GM10847 (cell line): ENCODE results near the gene UGCG.

Experiments
- POLR2A ChIP-seq: IDR thresholded peaks from 2 replicates; pipeline ENCODE4 v1.6.1; 2011; ENCODE audit not compliant: insufficient read length; ENCODE audit errors: extremely low read depth

UGCG gene

GRCh38 chr9:111959468-111960359 is 63.1 kb downstream of the UGCG start:
- TF ChIP-seq POLR2A: no peak

- no peak for TF ChIP-seq POLR2A
Observed at GRCh38 chr9:111961009-111961408, 64.4 kb downstream of the UGCG start.

DNA sequence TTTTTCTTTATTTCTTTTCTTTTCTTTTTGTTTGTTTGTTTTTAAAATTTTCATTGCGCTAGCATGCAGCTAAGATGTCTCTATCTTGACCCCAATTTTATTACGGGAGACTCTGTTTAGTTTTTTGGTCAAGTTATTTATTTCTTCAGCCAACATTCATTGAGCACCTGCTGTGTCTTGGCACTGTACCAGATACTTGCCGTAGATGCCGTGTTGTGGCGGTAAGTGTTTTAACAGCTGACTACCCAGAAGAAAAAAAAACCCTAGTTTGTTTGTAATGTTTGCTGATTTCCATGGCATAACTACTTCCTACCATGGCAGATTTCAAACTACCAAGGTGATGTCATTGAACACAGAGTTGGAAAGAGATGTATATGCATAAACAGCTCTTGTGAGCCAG is 65.0 kb downstream of the UGCG start:
- no peak for TF ChIP-seq POLR2A

GRCh38 chr9:111962021-111962420 is 65.4 kb downstream of the UGCG start:
- no peak for TF ChIP-seq POLR2A

DNA sequence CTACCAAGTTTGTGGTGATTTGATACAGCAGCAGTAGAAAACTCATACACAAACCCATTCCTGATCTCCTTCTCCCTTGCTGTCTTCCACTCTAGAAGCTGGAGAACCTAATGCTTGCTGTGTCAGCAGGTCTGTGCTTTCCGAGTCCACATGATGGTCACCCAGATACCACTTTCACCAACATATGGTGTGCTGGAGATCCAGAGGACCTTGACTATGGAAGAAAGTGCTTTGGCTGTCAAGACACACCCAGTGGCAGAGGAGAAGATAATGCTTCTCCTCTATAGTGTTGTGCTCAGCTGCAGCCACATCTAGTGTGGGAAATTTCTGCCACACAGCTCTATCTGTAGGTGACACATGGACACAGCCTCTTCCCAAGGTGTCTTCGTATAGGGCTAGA is 67.4 kb downstream of the UGCG start:
- TF ChIP-seq POLR2A: no peak

DNA sequence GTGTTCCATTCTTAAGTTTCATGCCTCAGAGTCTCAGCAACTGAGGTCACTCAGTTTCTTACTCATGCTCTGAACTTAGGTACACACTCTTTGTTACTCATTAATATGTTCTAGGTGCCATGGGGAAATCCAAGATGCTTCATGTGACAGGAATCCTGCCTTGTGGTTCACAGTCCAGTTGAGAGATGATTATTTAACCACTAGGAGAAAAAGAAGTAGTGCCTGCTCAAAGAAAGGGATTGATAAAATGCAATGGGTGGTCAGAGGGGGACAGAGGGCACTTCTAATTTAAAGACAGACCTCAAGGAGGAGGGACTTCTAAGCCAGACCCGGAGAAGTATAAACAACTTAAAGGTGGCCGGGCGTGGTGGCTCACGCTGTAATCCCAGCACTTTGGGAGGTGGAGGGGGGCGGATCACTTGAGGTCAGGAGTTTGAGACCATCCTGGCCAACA is 69.0 kb downstream of the UGCG start:
- TF ChIP-seq POLR2A: no peak

- no peak for TF ChIP-seq POLR2A
Observed at GRCh38 chr9:111966124-111966723, 69.6 kb downstream of the UGCG start.

GRCh38 chr9:111966861-111967291 is 70.3 kb downstream of the UGCG start:
- TF ChIP-seq POLR2A: no peak

GRCh38 chr9:111967621-111968020 is 71.0 kb downstream of the UGCG start:
- TF ChIP-seq POLR2A: no peak

- no peak for TF ChIP-seq POLR2A
Observed at GRCh38 chr9:111969061-111969460, 72.4 kb downstream of the UGCG start.

DNA sequence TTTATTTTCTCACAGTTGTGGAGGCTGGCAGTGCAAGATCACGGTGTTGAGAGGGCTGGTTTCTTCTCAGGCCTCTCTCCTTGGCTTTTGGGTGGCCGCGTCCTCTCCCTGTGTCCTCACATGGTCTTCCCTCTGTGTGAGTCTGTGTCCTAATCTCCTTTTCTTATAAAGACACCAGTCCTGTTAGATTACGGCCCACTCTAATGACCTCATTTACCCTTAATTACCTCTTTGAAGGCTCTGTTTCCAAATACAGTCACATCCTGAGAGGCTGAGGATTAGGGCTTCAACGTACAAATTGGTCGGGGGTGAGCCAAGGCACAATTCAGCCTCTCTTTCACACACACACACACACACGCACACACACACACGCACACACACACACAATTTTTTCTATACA is 73.0 kb downstream of the UGCG start:
- TF ChIP-seq POLR2A: no peak

- TF ChIP-seq POLR2A: no peak
Observed at GRCh38 chr9:111970827-111971226, 74.2 kb downstream of the UGCG start.

DNA sequence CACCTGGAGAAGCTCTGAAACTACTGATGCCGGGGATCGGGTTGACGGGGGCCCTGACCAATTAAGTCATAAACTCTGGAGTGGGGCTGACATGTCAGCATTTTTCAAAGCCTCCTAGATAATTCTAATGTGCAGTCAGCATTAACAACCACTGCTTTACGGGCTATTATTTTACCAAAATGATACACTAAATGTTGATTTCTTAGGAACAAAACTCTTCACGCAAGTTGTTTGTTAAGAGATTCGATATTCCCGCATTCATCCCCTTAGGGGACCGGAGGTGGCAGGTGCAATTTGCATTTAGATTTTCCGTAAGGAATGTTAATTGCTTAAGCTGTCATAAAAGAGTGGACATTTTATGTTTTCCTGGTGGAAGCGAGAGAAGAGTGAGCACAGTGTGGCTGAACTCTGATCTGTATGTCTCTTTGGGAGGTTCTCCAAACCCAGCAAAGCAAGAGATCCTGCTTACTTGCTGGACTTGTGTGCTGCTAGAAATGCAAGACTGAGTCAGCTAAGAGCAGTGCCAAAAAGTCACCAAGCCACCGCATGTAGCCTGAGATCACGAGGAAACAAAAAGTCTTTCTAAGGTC is 77.6 kb downstream of the UGCG start:
- no peak for TF ChIP-seq POLR2A

- no peak for TF ChIP-seq POLR2A
Observed at GRCh38 chr9:111975709-111976108, 79.1 kb downstream of the UGCG start.

DNA sequence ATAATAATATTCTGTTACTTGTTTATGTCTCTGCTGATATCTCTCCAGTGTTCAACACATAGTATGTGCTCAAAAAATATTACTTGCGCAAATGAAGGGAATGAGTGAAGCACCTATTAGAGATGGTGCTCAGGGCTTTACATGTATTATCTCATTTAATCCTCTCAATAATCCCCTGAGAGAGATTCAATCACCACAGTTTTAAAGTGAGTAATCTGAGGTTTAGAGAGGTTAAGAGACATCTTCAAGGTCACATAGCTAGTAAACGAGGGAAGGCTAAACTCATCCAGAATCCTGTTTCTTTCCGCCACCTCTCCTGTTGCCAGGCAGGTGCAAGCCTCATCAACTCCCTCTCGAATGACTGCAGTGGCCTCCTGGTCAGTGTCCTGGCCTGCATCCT is 82.0 kb downstream of the UGCG start:
- TF ChIP-seq POLR2A: no peak

DNA sequence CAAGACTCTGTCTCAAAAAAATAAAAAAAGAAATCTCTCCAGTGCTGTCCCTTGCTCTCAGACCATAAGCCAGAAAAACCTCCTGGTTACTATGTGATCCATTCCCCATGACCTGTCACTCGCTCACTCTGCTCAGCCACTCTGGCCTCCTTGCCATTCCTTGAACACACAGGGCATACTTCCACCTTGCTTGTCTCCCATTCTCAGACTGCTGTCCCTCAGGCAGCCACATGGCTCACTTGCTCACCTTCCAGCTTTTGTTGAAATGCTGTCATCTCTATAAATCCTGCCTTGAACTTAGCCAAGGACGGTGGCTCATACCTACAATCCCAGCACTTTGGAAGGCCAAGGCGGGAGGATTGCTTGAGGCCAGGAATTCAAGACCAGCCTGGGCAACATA is 82.9 kb downstream of the UGCG start:
- no peak for TF ChIP-seq POLR2A
